Stimulated activated CD8-positive, alpha-beta memory T cell treated with anti-CD3 and anti-CD28 coated beads, Interleukin-15, amount 100 ng/mL, for 24 hours (primary cell): ENCODE data around the gene HBZ.
"Not testable (repeated sequence)": the region's sequence is repeated elsewhere in the genome, so short reads cannot be mapped to it uniquely, and the experiment has no call there.

Source experiments
- DNase-seq: peaks from one replicate; pipeline ENCODE4 v3.0.0-alpha.2; 2020; ENCODE audit warnings: low read depth

HBZ gene

GRCh38 chr16:138049-138417 is 14.4 kb upstream of the HBZ start:
- no peak for DNase-seq

GRCh38 chr16:140175-140857 is 12.1 kb upstream of the HBZ start:
- no peak for DNase-seq

GRCh38 chr16:142405-142967 is 10.0 kb upstream of the HBZ start:
- no peak for DNase-seq

GRCh38 chr16:143047-143446 is 9.4 kb upstream of the HBZ start:
- DNase-seq = no peak

GRCh38 chr16:143456-143855 is 9.0 kb upstream of the HBZ start:
- no peak for DNase-seq

GRCh38 chr16:144797-145252 is 7.6 kb upstream of the HBZ start:
- no peak for DNase-seq

GRCh38 chr16:146646-147045 is 5.8 kb upstream of the HBZ start:
- no peak for DNase-seq

GRCh38 chr16:149024-149660 is 3.3 kb upstream of the HBZ start:
- DNase-seq = no peak

GRCh38 chr16:153129-153521 is 681 bp downstream of the HBZ start:
- DNase-seq = not testable (repeated sequence)

- not testable (repeated sequence) for DNase-seq
Observed at GRCh38 chr16:153550-154216, 1.2 kb downstream of the HBZ start.

GRCh38 chr16:154217-155030 is 2.0 kb downstream of the HBZ start:
- no peak for DNase-seq

GRCh38 chr16:155031-155398 is 2.6 kb downstream of the HBZ start:
- no peak for DNase-seq

GRCh38 chr16:159136-159849 is 6.8 kb downstream of the HBZ start:
- no peak for DNase-seq

GRCh38 chr16:160242-160641 is 7.8 kb downstream of the HBZ start:
- DNase-seq = not testable (repeated sequence)

GRCh38 chr16:160691-161190 is 8.3 kb downstream of the HBZ start:
- no peak for DNase-seq

- no peak for DNase-seq
Observed at GRCh38 chr16:162271-162991, 10.0 kb downstream of the HBZ start.

GRCh38 chr16:163139-163538 is 10.7 kb downstream of the HBZ start:
- DNase-seq = not testable (repeated sequence)

- not testable (repeated sequence) for DNase-seq
Observed at GRCh38 chr16:163696-164095, 11.3 kb downstream of the HBZ start.

- DNase-seq = not testable (repeated sequence)
Observed at GRCh38 chr16:164134-164823, 11.8 kb downstream of the HBZ start.
